GM21576 (cell line): Measurements from ENCODE around the gene LAMB4.

ENCODE experiments used
- ATAC-seq: cut with Tn5 transposase; IDR thresholded peaks from one replicate; pipeline ENCODE4 v1.9.1; 2021; ENCODE audit warnings: mild to moderate bottlenecking, moderate library complexity; ENCODE audit not compliant: unreplicated experiment

LAMB4 gene

GRCh38 chr7:108109221-108109908 lies 20.8 kb downstream of the LAMB4 start:
- ATAC-seq = peak; percentile 48

- ATAC-seq = no peak
These were observed 22.0 kb downstream of the LAMB4 start for GRCh38 chr7:108108131-108108530.

GRCh38 chr7:108104324-108104723 lies 25.8 kb downstream of the LAMB4 start:
- ATAC-seq = no peak

- no peak for ATAC-seq
These were observed 26.4 kb downstream of the LAMB4 start for GRCh38 chr7:108103558-108104298.

GRCh38 chr7:108102671-108103312 lies 27.4 kb downstream of the LAMB4 start:
- no peak for ATAC-seq

- ATAC-seq = no peak
These were observed 28.4 kb downstream of the LAMB4 start for GRCh38 chr7:108101759-108102158.

- ATAC-seq = no peak
These were observed 30.4 kb downstream of the LAMB4 start for GRCh38 chr7:108099713-108100112.

- ATAC-seq = no peak
These were observed 32.5 kb downstream of the LAMB4 start for GRCh38 chr7:108097703-108098102.

- no peak for ATAC-seq
These were observed 33.2 kb downstream of the LAMB4 start for GRCh38 chr7:108096996-108097395.

GRCh38 chr7:108094933-108095710 lies 35.0 kb downstream of the LAMB4 start:
- ATAC-seq = no peak

GRCh38 chr7:108094346-108094745 lies 35.8 kb downstream of the LAMB4 start:
- no peak for ATAC-seq

- ATAC-seq = no peak
These were observed 36.3 kb downstream of the LAMB4 start for GRCh38 chr7:108093851-108094331.

GRCh38 chr7:108093341-108093740 lies 36.8 kb downstream of the LAMB4 start:
- no peak for ATAC-seq

GRCh38 chr7:108091461-108091831 lies 38.7 kb downstream of the LAMB4 start:
- no peak for ATAC-seq

- no peak for ATAC-seq
These were observed 39.2 kb downstream of the LAMB4 start for GRCh38 chr7:108090791-108091460.

GRCh38 chr7:108089381-108089780 lies 40.8 kb downstream of the LAMB4 start:
- no peak for ATAC-seq

GRCh38 chr7:108088729-108089128 lies 41.4 kb downstream of the LAMB4 start:
- ATAC-seq = no peak

- ATAC-seq = no peak
These were observed 42.4 kb downstream of the LAMB4 start for GRCh38 chr7:108087778-108088177.

- ATAC-seq = no peak
These were observed 43.2 kb downstream of the LAMB4 start for GRCh38 chr7:108086962-108087361.

GRCh38 chr7:108086546-108086945 lies 43.6 kb downstream of the LAMB4 start:
- no peak for ATAC-seq

- ATAC-seq = no peak
These were observed 46.2 kb downstream of the LAMB4 start for GRCh38 chr7:108083980-108084379.
